IPS-NIHi11 (cell line): ENCODE results near the gene WDR76.

Experiments
- DNase-seq: peaks from one replicate; pipeline ENCODE4 v3.0.0; 2012; ENCODE audit warnings: mixed read lengths, low spot score

Gene WDR76

DNA sequence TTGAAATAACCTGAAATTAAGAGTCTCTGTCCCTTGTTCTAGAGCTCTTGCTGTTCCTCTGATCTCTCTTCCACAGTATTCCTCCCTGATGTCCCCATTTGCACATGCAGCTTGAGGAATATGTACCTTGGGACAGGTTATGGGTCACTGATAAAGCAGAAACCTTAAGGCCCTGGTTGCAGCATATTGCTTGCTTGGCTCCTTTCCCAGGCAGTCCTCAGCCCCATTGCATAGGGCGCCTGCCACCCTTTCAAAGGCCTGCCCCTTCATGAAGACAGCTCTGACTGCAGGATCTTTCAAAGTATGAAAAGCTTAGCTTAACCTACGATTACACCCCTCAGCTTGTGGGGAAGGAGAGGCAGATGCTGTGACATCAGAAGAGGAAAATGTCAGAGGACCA, 51.6 kb downstream of the WDR76 start:
- no peak for DNase-seq

GRCh38 chr15:43879386-43880355, 52.9 kb downstream of the WDR76 start:
- DNase-seq, result no peak

- no peak for DNase-seq
These were observed 53.8 kb downstream of the WDR76 start for GRCh38 chr15:43880406-43881194.

DNA sequence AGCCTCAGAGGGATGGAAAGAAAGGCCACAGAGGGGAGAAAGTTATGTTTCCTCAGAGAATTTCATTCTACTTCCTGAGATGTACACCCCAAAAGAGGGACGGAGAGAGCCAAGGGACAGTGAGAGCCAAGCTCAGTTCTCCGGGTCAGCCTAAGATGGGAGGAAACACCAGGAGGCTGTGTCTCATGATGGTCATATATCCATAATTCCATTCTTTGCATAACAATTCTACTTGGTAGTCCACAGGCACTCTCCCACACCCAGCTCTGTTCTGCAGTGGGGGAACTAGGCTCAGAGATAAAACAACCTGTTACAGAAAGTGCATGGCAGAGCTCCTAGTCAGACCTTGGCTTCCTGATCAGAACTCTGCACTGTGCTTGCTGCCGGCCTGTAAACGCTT, 54.4 kb downstream of the WDR76 start:
- DNase-seq, result no peak

DNA sequence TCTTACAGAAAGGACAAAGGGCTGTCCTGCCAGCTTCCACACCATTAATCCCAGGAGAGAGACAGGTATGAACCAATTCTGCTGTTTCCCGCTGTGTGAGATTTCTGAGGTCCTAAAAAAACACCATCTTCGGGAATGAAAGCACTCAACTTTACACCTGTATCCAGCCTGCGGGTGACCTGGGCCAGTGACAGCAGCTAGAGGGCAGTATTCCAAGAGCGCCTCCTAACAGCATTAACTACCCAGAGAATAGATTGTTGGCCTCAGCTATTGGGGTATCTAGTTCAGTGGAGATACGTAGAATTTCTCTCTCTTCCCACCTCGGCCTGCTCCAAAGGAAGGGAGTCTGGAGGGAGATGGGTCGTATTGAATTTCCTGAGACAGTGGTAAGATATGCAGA, 55.1 kb downstream of the WDR76 start:
- peak; percentile 73 for DNase-seq

- DNase-seq, result no peak
These were observed 56.8 kb downstream of the WDR76 start for GRCh38 chr15:43883571-43883970.

GRCh38 chr15:43886558-43886957, 59.8 kb downstream of the WDR76 start:
- no peak for DNase-seq

GRCh38 chr15:43887901-43888300, 61.1 kb downstream of the WDR76 start:
- no peak for DNase-seq

DNA sequence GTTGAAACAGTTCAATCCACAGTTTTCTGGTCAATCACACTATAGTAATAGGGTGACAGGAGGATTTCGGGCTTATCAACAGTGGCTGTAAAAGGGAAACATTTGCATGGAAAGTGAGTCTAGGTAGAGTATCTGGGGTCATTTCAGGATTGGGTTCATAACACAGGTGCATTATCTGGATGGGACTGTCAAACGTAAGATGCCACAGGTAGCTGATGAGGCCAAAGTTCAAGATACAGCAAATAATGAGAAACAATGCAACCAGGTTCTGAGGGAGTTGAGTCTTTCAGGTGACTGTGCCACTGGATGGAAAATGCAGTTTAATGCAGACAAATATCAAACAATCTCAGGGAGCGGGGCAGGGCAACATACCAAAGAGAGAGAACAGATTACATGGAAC, 62.2 kb downstream of the WDR76 start:
- DNase-seq, result no peak

DNA sequence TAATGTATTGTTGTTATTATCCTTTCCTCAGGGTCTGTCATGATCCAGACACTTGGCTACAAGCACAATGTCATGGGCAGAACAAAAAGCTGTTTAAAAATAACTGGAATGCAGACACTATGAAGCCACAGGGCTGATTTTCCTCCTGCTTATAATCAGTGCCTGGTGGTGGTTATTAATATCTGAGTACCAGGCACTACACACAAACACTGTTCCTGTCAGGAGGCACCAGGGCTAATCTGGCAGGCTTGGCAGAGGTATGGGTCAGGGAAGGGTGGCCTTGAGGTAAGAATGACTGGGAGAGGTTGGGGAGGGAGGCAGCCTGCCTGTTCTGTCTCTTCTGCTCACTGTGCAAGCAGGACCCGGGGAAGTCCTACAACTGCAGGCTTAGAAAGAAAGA, 67.2 kb downstream of the WDR76 start:
- no peak for DNase-seq

GRCh38 chr15:43895586-43895985, 68.8 kb downstream of the WDR76 start:
- no peak for DNase-seq

DNA sequence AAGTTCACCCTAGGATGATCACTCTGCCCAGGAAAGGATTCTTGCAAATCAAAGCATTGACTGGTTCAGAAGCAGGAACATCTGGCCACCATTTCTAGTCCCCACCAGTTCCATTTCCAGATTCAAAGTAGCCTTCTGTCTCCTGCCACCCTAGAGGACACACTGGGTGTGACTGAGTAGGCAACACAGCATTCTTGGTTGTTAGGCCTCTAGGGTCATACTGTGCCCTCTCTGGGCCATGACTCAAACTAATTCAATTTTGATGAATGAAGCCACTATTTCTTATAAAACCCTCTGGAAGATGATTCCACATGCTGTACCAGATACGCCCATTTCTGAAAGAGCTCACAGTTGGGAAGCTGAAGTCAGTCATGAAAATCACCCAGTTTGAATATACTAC, 69.7 kb downstream of the WDR76 start:
- DNase-seq, result no peak

- no peak for DNase-seq
These were observed 72.1 kb downstream of the WDR76 start for GRCh38 chr15:43898891-43899290.

DNA sequence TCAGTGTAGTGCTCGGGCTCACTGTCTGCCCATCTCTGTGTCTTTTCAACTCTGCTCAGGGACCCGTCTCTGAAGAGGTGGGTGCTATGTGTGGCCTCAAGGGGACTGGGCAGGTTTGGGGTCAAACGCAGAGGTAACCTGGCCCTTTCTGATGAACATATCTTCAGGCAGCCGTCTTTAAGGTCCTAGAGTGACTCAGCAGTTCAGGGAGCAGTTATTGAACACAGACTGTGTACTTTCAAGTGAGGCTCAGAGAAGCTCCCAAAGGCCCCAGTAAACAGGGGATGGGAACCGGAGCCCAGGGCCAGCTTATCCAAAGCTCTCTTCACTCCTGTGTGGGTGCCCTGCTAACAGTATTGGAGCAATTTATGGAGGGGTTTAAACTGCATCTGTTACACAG, 73.1 kb downstream of the WDR76 start:
- no peak for DNase-seq

DNA sequence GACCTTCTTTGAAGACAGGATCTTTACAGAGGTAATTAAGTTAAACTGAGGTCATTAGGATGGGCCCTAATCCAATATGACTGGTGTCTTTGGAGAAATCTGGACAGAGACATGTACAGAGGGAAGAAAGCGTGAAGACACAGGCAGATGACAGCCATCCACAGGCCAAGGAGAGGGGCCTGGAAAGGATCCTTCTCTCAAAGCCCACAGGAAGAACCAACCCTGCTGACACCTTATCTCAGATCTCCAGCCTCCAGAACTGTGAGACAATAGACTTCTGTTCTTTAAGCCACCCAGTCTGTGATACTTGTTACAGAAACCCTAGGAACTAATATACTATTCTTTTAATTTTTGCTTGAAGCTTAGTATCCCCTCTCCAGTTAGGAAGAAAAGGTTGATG, 74.2 kb downstream of the WDR76 start:
- DNase-seq, result no peak

- no peak for DNase-seq
These were observed 74.7 kb downstream of the WDR76 start for GRCh38 chr15:43901495-43901894.

DNA sequence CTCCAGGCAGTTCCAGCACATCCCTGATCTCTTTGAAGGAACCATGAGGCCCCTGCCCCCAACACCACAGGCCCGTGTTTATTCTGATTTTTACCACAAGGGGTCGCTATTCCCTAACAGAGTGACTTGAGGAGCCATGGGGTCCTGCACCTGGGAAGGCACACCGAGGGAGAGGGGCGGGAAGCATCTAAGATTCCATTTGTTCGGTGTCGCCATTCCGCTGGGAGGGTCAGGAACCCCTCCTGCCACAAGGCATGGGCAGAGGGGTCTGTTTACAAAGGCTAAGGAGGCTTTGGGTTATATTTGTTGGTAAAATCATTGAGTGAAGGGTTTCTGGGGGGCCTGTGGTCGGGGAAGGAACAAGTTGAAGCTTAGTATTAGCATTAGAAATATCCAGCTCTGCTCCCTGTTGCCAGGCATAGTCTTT, 77.1 kb downstream of the WDR76 start:
- DNase-seq, result peak; percentile 89

DNA sequence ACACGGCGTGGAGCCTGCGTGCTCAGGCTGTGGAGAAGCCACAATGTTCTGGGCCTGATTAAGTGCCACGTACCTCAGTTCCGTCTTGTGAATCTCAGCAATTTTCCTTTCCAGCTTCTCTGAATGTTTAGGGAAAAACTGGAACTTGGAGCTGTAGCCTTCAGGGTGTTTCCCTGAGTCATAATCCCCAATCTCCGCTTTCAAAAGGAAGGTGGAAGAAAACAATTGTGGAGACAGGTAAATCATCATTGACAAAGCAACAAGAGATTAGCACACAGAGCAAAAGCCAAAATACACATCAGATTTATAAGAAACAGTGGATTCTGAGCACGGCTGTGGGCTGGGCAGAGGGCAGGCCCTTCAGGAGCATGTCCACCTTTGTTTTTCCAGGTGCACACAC, 79.0 kb downstream of the WDR76 start:
- no peak for DNase-seq

GRCh38 chr15:43908516-43909050, 81.8 kb downstream of the WDR76 start:
- DNase-seq, result no peak

- DNase-seq, result no peak
These were observed 84.5 kb downstream of the WDR76 start for GRCh38 chr15:43911235-43911781.

GRCh38 chr15:43912208-43912607, 85.4 kb downstream of the WDR76 start:
- no peak for DNase-seq

DNA sequence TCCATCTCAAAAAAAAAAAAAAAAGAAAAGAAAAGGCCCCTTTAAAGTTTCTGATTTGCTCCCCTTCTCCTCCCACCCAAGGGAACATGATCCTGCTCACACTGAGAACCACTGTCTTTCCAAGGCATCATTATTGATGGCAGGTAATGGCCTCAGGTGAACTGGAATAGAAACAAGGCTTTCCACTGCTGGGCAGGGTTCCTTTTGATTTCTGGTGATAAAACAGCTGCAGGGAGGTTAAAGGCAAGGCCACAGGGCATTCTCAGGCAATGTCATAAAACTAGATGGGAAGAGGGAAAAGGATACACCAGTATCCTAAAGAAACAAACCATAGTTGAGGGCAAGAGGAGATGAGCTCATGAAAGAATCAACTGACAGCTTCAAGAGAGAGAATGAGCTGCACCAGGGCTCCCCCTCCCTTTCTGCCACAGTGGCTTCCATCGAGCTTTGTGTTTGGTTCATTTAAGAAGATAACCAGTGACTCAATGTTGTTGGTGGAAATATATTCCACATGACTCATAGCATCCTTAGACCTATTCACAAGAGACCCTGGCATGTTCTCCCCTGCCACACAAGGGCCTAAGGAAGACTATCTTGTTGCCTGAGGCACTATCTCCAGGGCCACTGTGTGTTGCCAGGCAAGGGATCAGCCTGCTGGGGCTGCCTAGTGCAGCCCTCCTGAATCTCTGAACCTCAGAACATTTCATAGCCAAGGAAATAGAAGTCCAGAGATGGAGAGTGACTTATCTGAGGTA, 86.4 kb downstream of the WDR76 start:
- DNase-seq, result no peak
